CD4-positive, alpha-beta T cell (primary cell): ENCODE data around the gene MAN2A1. TPM values are rescaled to one million over a fixed set of nuclear protein-coding genes. Genes with fewer than 3 reads are reported as not detected.

Experiments used
- ATAC-seq: fragments of 200-7000 bp; cut with Tn5 transposase; one replicate; pipeline ENCODE4 v1.10.0; 2022; ENCODE audit warnings: mild to moderate bottlenecking; ENCODE audit not compliant: poor library complexity
- CTCF ChIA-PET: fragments of 350-600 bp; sonication (Branson Sonifier 250); formaldehyde crosslinking; loops from one replicate; lab custom pipeline; 2021; ENCODE audit warnings: antibody characterized with exemption, inconsistent platforms; lab: Charles Lee
- POLR2A ChIA-PET: fragments of 350-600 bp; sonication (Branson Sonifier 250); formaldehyde crosslinking; loops from one replicate; lab custom pipeline; 2021; ENCODE audit warnings: antibody characterized with exemption, inconsistent platforms; lab: Charles Lee
- DNase-seq, 14 experiments: peaks; one replicate each; pipeline ENCODE4 v3.0.0-alpha.2; 2013 to 2020; ENCODE audit warnings: mixed read lengths in 2 of 14
- H3K27ac ChIP-seq, 2 donors: one replicate each; pipeline versions ENCODE4 v1.5.1 to v1.7.0; 2013; ENCODE audit warnings: low read length in 2 of 2, low read depth in 1 of 2, mild to moderate bottlenecking in 1 of 2
- H3K27me3 ChIP-seq, 2 experiments: 1 replicate in 1 of 2; 2 replicates in 1 of 2; pipeline versions ENCODE4 v1.6.1 to v1.7.0; 2013; ENCODE audit warnings: low read length in 2 of 2, control low read depth in 1 of 2, mild to moderate bottlenecking in 1 of 2, moderate library complexity in 1 of 2; ENCODE audit not compliant: insufficient read depth in 2 of 2, control insufficient read depth in 1 of 2
- H3K36me3 ChIP-seq: one replicate; pipeline ENCODE4 v1.6.1; 2013; ENCODE audit warnings: low read length, control low read depth; ENCODE audit not compliant: insufficient read depth
- H3K4me1 ChIP-seq: one replicate; pipeline ENCODE4 v1.6.1; 2013; ENCODE audit warnings: low read length, control low read depth; ENCODE audit not compliant: insufficient read depth
- H3K4me3 ChIP-seq: one replicate; pipeline ENCODE4 v1.5.1; 2013; ENCODE audit warnings: mild to moderate bottlenecking, low read length, moderate library complexity
- H3K9me3 ChIP-seq, 2 experiments: 1 replicate in 1 of 2; 2 replicates in 1 of 2; pipeline versions ENCODE4 v1.6.1 to v1.7.0; 2013; ENCODE audit warnings: low read length in 2 of 2, mild to moderate bottlenecking in 2 of 2, control low read depth in 1 of 2, moderate library complexity in 1 of 2; ENCODE audit not compliant: control insufficient read depth in 1 of 2, insufficient read depth in 1 of 2
- H3K27ac Mint-ChIP-seq: one replicate; pipeline ENCODE4 v1.8.0; 2020; ENCODE audit warnings: mixed read lengths
- H3K27me3 Mint-ChIP-seq: one replicate; pipeline ENCODE4 v1.8.0; 2021; ENCODE audit warnings: mixed read lengths
- H3K36me3 Mint-ChIP-seq: one replicate; pipeline ENCODE4 v1.8.0; 2021; ENCODE audit warnings: low read depth, mixed read lengths
- H3K4me1 Mint-ChIP-seq: one replicate; pipeline ENCODE4 v1.8.0; 2021; ENCODE audit warnings: low read depth, mixed read lengths
- H3K4me3 Mint-ChIP-seq: one replicate; pipeline ENCODE4 v1.8.0; 2020; ENCODE audit warnings: mild to moderate bottlenecking, mixed read lengths
- H3K9me3 Mint-ChIP-seq: one replicate; pipeline ENCODE4 v1.8.0; 2020; ENCODE audit warnings: mixed read lengths
- CTCF ChIP-seq: fragments of 200-600 bp; IDR thresholded peaks from one replicate; pipeline ENCODE4 v1.8.0; 2022; ENCODE audit warnings: antibody characterized with exemption, mild to moderate bottlenecking
- intact Hi-C, 2 experiments: fragments of 100-400 bp; cut with DNase I in 1 of 2; cut with micrococcal nuclease in 1 of 2; formaldehyde crosslinking; loops; one replicate each; pipeline versions ENCODE4 v1.15.1 to v1.9.0; 2023 to 2025; cut with DNase I, micrococcal nuclease
- total RNA-seq, 174 experiments: library from RNA in 2 of 174; stranded (reverse) in 2 of 174; gene quantifications; one replicate each; pipeline ENCODE4 v1.2.3 and lab custom pipeline; 2021 to 2026

MAN2A1 gene
- total RNA-seq, 2 experiments from 2014 or later, result 50.6 to 52.7 TPM

DNA sequence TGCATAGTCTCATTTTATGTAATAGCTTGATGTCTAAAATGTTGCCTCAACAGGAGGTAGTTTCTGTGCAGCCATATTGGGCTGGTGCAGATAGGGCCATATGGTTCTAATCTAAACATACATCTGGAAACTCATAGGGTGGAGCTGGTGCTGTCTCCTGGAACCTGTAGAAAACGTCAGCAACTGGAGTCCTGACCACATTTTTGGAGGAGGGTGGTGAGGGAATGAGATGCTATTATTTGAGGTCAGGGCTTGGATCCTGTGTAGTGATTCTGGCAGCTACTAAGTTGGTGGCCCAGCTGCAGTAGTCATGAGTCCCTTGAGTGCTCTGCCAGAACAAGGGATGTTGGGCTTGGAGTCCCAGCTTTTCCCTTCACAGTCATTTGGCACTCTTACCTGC lies 14.1 kb downstream of the MAN2A1 start:
- Mint-ChIP-seq H3K4me1 (peaks cover 94% of the 10 kb centered on the region), H3K9me3 (no peaks in the 10 kb centered on the region), H3K27me3 (no peaks in the 10 kb centered on the region), H3K36me3 (peaks cover 42% of the 10 kb centered on the region), H3K4me3 (no peak overlapping the region), H3K27ac (no peak overlapping the region)
- no peaks in the 10 kb centered on the region for H3K9me3 ChIP-seq
- intact Hi-C loops, result no loop called here
- peaks cover 24% of the 10 kb centered on the region for H3K36me3 ChIP-seq
- no peak for ATAC-seq
- no peak overlapping the region for H3K27ac ChIP-seq
- no peak overlapping the region for H3K4me3 ChIP-seq
- DNase-seq, result no peak
- TF ChIP-seq CTCF, result no peak
- no peaks in the 10 kb centered on the region for H3K27me3 ChIP-seq
- H3K4me1 ChIP-seq, result peaks cover 30% of the 10 kb centered on the region
- CTCF ChIA-PET, result no interaction called here
- POLR2A ChIA-PET, result interaction anchor here (1.0 to 2.0 kb wide), 3 partner anchors 8 to 14 kb away, joined by 3 to 5 read pairs (median 3); partner anchors contain the start of gene MAN2A1

GRCh38 chr5:109704282-109704952 lies 14.7 kb downstream of the MAN2A1 start:
- POLR2A ChIA-PET, result interaction anchor here (1.0 to 2.0 kb wide), 3 partner anchors 9 to 15 kb away, joined by 3 to 5 read pairs (median 3); partner anchors contain the start of gene MAN2A1
- H3K27ac Mint-ChIP-seq, result no peak overlapping the region

DNA sequence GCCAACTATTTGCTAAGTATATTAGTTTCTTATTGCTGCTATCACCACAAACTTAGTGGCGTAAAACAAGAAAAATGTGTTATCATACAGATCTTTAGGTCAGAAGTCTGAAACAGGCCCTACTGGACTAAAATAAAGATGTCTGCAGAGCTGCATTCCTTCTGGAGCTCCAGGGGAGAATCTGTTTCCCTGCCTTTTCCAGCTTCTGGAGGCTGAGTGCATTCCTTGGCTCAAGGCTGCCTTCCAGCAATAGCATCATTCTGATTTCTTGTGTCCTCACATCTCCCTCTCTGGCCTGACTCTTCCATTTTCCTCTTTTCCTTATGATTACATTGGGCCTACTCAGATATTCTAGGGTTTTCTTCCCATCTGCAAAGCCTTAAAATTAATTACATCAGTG lies 15.9 kb downstream of the MAN2A1 start:
- H3K4me3 Mint-ChIP-seq, result no peak overlapping the region
- peaks cover 28% of the 10 kb centered on the region for H3K36me3 Mint-ChIP-seq
- H3K4me1 Mint-ChIP-seq, result peaks cover 93% of the 10 kb centered on the region
- no peak for TF ChIP-seq CTCF
- ChIA-PET POLR2A (no interaction called here), CTCF (interaction anchor here (1.2 kb wide), 1 partner anchor 13 kb away, joined by 4 read pairs; no protein-coding TSS in a partner anchor)
- H3K27ac ChIP-seq, result no peak overlapping the region
- peaks cover 15% of the 10 kb centered on the region for H3K36me3 ChIP-seq
- no peaks in the 10 kb centered on the region for H3K27me3 ChIP-seq
- no peak for DNase-seq
- no peak overlapping the region for H3K27ac Mint-ChIP-seq
- peaks cover 32% of the 10 kb centered on the region for H3K4me1 ChIP-seq
- H3K27me3 Mint-ChIP-seq, result no peaks in the 10 kb centered on the region
- H3K4me3 ChIP-seq, result no peak overlapping the region
- ATAC-seq, result no peak
- no peaks in the 10 kb centered on the region for H3K9me3 Mint-ChIP-seq
- H3K9me3 ChIP-seq, result no peaks in the 10 kb centered on the region
- intact Hi-C loops, result no loop called here

More at GRCh38 chr5:109704282-109704952, 14.7 kb downstream of the MAN2A1 start:
- no peak overlapping the region for H3K4me3 Mint-ChIP-seq
- no peak for ATAC-seq
- no peak overlapping the region for H3K27ac ChIP-seq
- intact Hi-C loops, result no loop called here
- H3K4me1 Mint-ChIP-seq, result peaks cover 95% of the 10 kb centered on the region
- H3K4me1 ChIP-seq, result peaks cover 30% of the 10 kb centered on the region
- H3K4me3 ChIP-seq, result no peak overlapping the region
- H3K27me3 ChIP-seq, result no peaks in the 10 kb centered on the region
- no peaks in the 10 kb centered on the region for H3K9me3 ChIP-seq
- H3K36me3 ChIP-seq, result peaks cover 23% of the 10 kb centered on the region
- no peak for TF ChIP-seq CTCF
- peaks cover 36% of the 10 kb centered on the region for H3K36me3 Mint-ChIP-seq
- H3K27me3 Mint-ChIP-seq, result no peaks in the 10 kb centered on the region
- DNase-seq, result no peak
- CTCF ChIA-PET, result no interaction called here
- no peaks in the 10 kb centered on the region for H3K9me3 Mint-ChIP-seq
